ENCODE results near the gene CBLL1. TPM values are rescaled to one million over a fixed set of nuclear protein-coding genes. Genes with fewer than 3 reads are reported as not detected.

CBLL1 gene
- total RNA-seq, 8 experiments from 2014 or later: 18.3 to 27.6 (median 24.5) TPM

DNA sequence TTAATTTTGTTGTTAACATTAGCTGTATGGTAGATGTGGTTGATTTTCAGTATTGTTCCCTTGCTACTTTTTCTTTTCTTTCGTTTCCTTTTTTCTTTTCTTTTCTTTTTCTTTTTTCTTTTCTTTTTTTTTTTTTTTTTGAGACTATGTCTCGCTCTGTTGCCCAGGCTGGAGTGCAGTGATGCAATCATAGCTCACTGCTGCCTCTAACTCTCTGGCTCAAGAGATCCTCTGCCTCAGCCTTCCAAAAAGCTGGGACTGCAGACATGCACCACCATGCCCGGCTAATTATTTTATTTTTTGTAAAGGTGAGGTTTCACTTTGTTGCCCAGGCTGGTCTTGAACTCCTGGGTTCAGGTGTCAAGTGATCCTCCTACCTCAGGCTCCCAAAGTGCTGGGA is 44.7 kb downstream of the CBLL1 start:
- no peak for ATAC-seq (replicated peaks in 6 of 8)

DNA sequence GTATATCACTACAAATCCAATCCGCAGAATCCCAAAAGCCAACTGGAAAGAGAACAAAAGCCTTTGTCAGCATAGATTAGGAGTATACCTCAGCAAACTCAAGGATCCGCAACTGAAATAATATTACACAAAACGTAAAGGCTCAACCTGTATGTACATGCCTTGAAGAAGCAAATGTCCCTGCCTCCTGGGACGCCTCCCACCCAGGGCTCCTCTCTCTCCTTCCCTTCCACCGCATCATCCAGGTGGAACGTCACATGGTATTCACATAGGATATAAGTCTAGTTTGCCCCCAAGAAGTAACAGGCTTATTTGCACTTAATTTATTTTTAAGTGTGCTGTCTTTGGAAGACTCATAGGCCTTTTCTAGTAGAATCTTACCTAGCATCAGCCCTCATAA is 45.7 kb downstream of the CBLL1 start:
- in situ Hi-C loops (cut with MboI; ENCODE audit: low pct_unique_long_range_greater_than_20kb in 2 of 9, low sequenced_read_pairs in 9 of 9, unreplicated experiment in 9 of 9): no loop called here
- WGBS, 10 experiments: 57 to 100% (median 93%) methylated on average over 1 to 6 of the region's 6 CpGs; no CpG with 5 or more reads in 1 of the 10 experiments

More for the DNA sequence above, 44.7 kb downstream of the CBLL1 start:
- H3K4me1 ChIP-seq (replicated peaks in 1 of 2): no peaks in the 10 kb centered on the region
- no peak overlapping the region for H3K4me3 ChIP-seq
- in situ Hi-C loops (cut with MboI; ENCODE audit: low pct_unique_long_range_greater_than_20kb in 2 of 9, low sequenced_read_pairs in 9 of 9, unreplicated experiment in 9 of 9): no loop called here
- H3K27ac ChIP-seq: no peak overlapping the region
- 26 to 87% (median 45%) methylated on average over 2 to 3 of the region's 3 CpGs; no CpG with 5 or more reads in 1 of the 10 experiments for WGBS, 10 experiments

DNA sequence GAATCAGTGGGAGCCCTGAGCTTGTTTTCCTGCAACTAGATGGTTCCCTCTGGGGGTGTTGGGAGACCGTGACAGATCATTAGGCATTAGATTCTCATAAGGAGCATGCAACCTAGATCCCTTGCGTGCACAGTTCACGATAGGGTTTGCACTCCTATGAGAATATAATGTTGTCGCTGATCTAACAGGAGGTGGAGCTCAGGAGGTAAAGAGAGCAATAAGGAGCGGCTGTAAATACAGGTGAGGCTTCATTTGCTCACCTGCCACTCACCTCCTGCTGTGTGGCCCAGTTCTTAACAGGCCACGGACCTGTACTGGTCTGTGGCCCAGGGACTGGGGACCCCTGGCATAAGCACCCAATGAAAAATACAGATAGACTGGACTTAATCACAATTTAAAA is 48.4 kb downstream of the CBLL1 start:
- in situ Hi-C loops (cut with MboI; ENCODE audit: low pct_unique_long_range_greater_than_20kb in 2 of 9, low sequenced_read_pairs in 9 of 9, unreplicated experiment in 9 of 9): no loop called here
- Histone ChIP-seq H3K4me3 (no peak overlapping the region), H3K4me1 (replicated peaks in 1 of 2) (no peaks in the 10 kb centered on the region), H3K27ac (no peak overlapping the region)
- WGBS, 10 experiments: 19 to 100% (median 80%) methylated on average over 1 to 4 of the region's 6 CpGs
- ATAC-seq (replicated peaks in 6 of 8): no peak

More for the DNA sequence above, 45.7 kb downstream of the CBLL1 start:
- H3K27ac ChIP-seq: no peak overlapping the region
- no peaks in the 10 kb centered on the region for H3K4me1 ChIP-seq (replicated peaks in 1 of 2)
- no peak overlapping the region for H3K4me3 ChIP-seq
- ATAC-seq (replicated peaks in 6 of 8): no peak

DNA sequence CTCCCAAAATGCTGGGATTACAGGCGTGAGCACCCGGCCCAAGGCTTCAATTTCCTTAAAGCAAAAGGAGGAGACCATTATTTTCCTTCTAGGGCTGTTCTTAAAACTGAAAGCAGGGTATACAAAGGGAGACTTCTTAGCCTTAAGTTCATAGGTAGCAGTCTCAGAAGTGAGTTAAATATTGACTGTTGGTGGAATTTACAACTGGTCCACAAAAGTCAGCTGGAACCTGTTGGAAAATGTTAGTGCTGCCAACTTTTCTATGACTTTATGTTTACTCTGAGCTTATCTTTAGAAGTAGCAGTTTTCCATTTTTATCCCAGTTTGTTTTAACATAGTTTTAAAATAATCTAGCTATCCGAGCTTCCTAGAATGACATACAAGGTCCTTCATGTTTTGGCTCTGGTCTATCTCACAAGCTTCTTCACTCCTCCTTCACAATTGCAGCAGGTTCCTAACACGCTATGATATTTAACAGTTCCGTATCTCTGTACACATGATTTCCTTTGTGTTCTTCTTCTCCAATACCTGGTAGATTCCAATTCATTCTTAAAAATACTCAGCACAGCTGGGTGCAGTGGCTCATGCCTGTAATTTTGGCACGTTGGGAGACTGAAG is 55.8 kb downstream of the CBLL1 start:
- 7 to 79% (median 47%) methylated on average over 1 to 6 of the region's 6 CpGs for WGBS, 10 experiments
- in situ Hi-C loops (cut with MboI; ENCODE audit: low pct_unique_long_range_greater_than_20kb in 2 of 9, low sequenced_read_pairs in 9 of 9, unreplicated experiment in 9 of 9): no loop called here
- H3K4me3 ChIP-seq: no peak overlapping the region
- no peak for ATAC-seq (replicated peaks in 6 of 8)
- H3K27ac ChIP-seq: no peak overlapping the region
- H3K4me1 ChIP-seq (replicated peaks in 1 of 2): no peaks in the 10 kb centered on the region

DNA sequence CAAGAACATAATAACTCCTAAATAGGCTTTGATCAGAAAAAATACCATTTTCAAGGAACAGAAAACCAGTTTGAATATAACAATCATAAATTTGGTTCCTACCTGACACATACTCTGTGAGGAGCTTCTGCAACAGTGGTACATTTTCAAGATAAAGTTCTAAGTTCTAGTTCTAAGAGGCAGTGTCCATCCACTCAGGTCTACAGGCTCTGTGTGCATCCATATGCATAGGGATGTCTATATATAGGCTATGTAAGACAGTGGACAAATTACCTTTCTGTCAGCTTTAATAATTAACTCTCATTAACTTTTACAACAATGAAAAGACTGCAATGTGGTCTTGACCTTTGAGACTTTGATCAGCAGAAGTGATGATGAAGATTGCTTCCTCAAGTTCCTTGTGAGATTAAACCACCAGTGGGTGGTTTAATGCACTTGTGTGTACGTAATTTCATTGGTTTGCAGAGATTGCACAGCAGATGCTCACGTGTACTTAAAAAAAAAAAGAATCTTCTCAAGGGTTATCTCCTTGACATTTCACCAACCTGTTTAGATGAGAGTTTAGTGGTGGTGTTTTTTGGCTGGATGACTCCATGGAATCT is 59.2 kb downstream of the CBLL1 start, which contains the start of gene SLC26A3:
SLC26A3 (minus strand) TSS at position 215 of the 602 bp plus-strand sequence. CDS start 8,714 bp downstream, outside the sequence.
- ATAC-seq (replicated peaks in 6 of 8): no peak
- 36 to 72% (median 48%) methylated on average over 1 to 2 of the region's 2 CpGs; no CpG with 5 or more reads in 2 of the 10 experiments for WGBS, 10 experiments
- Histone ChIP-seq H3K4me3 (no peak within 1 kb of the TSS), H3K4me1 (replicated peaks in 1 of 2) (no peaks in the 10 kb centered on the region), H3K27ac (no peak within 1 kb of the TSS)
- in situ Hi-C loops (cut with MboI; ENCODE audit: low pct_unique_long_range_greater_than_20kb in 2 of 9, low sequenced_read_pairs in 9 of 9, unreplicated experiment in 9 of 9): no loop called here

DNA sequence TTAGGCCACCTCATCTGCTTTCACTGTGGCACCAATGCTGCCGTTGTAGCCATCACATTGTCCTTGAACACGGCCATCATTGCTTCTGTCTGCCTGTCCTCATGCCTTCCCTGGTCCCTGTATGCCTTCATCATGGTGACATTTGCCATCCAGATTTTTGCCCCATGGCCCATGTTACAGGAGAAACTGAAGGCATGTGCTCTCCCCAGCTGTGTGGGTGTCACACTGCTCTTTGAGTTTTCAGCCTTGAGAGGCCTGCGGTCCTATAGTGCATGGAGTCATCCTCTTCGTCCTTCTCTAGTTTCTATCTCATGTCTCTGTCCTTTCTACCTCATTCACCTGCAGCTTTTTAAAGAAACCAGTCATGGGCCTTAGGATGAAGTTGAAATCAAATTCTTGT is 65.2 kb downstream of the CBLL1 start:
- Histone ChIP-seq H3K4me1 (replicated peaks in 1 of 2) (no peaks in the 10 kb centered on the region), H3K27ac (no peak overlapping the region), H3K4me3 (no peak overlapping the region)
- WGBS, 10 experiments: 60 to 100% (median 84%) methylated on average over 1 to 4 of the region's 4 CpGs; no CpG with 5 or more reads in 2 of the 10 experiments
- ATAC-seq (replicated peaks in 6 of 8): no peak
- in situ Hi-C loops (cut with MboI; ENCODE audit: low pct_unique_long_range_greater_than_20kb in 2 of 9, low sequenced_read_pairs in 9 of 9, unreplicated experiment in 9 of 9): no loop called here

DNA sequence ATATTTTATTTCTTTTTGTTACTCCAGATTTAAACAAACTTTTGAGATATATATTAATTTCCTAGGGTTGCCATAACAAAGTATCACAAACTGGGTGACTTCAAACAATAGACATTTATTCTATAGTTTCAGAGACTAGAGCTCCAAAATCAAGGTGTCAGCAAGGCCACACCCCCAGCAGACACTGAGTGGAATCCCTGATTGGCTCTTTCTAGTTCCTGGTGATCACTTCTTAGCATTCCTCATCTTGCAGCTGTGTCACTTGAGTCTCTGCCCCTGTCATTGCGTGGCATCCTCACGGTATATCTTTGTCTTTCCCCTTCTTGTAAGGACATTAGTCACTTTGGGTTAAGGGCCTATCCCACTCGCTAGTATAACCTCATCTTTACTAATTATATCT is 66.7 kb downstream of the CBLL1 start:
- no peak for ATAC-seq (replicated peaks in 6 of 8)
- no peak overlapping the region for H3K27ac ChIP-seq
- in situ Hi-C loops (cut with MboI; ENCODE audit: low pct_unique_long_range_greater_than_20kb in 2 of 9, low sequenced_read_pairs in 9 of 9, unreplicated experiment in 9 of 9): no loop called here
- H3K4me3 ChIP-seq: no peak overlapping the region
- no peaks in the 10 kb centered on the region for H3K4me1 ChIP-seq (replicated peaks in 1 of 2)
- 8 to 100% (median 71%) methylated on average over 1 to 3 of the region's 3 CpGs; no CpG with 5 or more reads in 2 of the 10 experiments for WGBS, 10 experiments

Other genes with a start within 250 kb of the CBLL1 start
- 10 to 100 TPM; 21.6 to 53.2 (median 35.0) TPM for gene COG5, start 180.2 kb upstream of the CBLL1 start, total RNA-seq
- 10 to 100 TPM in 6 of 8 experiments, 1 to 10 TPM in 2; 5.9 to 14.2 (median 10.7) TPM for gene DUS4L, start 180.2 kb upstream of the CBLL1 start, total RNA-seq
- gene BCAP29, start 163.9 kb upstream of the CBLL1 start, total RNA-seq: 10 to 100 TPM; 16.5 to 54.0 (median 28.9) TPM
- under 1 TPM in 5 of 8 experiments, not detected in 3; 0.05 to 0.63 (median 0.47) TPM for gene SLC26A4, start 83.3 kb upstream of the CBLL1 start, total RNA-seq
- gene SLC26A3, start 59.1 kb downstream of the CBLL1 start, total RNA-seq: under 1 TPM in 3 of 8 experiments, not detected in 5; 0.05 to 0.21 (median 0.17) TPM
- gene DLD, start 147.0 kb downstream of the CBLL1 start, total RNA-seq: 100 to 1,000 TPM in 2 of 8 experiments, 10 to 100 TPM in 6; 43.2 to 115 (median 71.6) TPM